ENCODE results near the gene BABAM2.
"Not testable (repeated sequence)": the region's sequence is repeated elsewhere in the genome, so short reads cannot be mapped to it uniquely, and the experiment has no call there.

BABAM2 gene

GRCh38 chr2:27973592-27973991, 83.1 kb downstream of the BABAM2 start:
- no peaks in the 10 kb centered on the region for H3K9me2 ChIP-seq (replicated peaks; ENCODE audit: insufficient read depth, low read length)
- no peaks in the 10 kb centered on the region for H3K9me3 ChIP-seq (replicated peaks; ENCODE audit: insufficient read depth, low read length)
- no peaks in the 10 kb centered on the region for H3K4me1 ChIP-seq (ENCODE audit: low read length)
- no peak for DNase-seq
- TF ChIP-seq EZH2 (optimal IDR thresholded peaks at IDR 0.05; ENCODE audit: low read depth, low read length) (no peak), EZH2phosphoT487 (IDR thresholded peaks at IDR 0.05; ENCODE audit: low read length) (no peak)
- TF ChIP-seq, protein P1, sequence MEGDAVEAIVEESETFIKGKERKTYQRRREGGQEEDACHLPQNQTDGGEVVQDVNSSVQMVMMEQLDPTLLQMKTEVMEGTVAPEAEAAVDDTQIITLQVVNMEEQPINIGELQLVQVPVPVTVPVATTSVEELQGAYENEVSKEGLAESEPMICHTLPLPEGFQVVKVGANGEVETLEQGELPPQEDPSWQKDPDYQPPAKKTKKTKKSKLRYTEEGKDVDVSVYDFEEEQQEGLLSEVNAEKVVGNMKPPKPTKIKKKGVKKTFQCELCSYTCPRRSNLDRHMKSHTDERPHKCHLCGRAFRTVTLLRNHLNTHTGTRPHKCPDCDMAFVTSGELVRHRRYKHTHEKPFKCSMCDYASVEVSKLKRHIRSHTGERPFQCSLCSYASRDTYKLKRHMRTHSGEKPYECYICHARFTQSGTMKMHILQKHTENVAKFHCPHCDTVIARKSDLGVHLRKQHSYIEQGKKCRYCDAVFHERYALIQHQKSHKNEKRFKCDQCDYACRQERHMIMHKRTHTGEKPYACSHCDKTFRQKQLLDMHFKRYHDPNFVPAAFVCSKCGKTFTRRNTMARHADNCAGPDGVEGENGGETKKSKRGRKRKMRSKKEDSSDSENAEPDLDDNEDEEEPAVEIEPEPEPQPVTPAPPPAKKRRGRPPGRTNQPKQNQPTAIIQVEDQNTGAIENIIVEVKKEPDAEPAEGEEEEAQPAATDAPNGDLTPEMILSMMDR (IDR thresholded peaks at IDR 0.05; ENCODE audit: low read length), result no peak
- no peaks in the 10 kb centered on the region for H4K20me1 ChIP-seq (ENCODE audit: insufficient read depth, low read length)
- H3K4me3 ChIP-seq (ENCODE audit: low read length), result no peak overlapping the region
- no peak overlapping the region for H3K4me2 ChIP-seq (ENCODE audit: low read depth, low read length)
- H3K27me3 ChIP-seq (replicated peaks; ENCODE audit: insufficient read depth, low read length), result no peaks in the 10 kb centered on the region
- H3K27ac ChIP-seq (ENCODE audit: low read length), result no peak overlapping the region
- H3F3A ChIP-seq (ENCODE audit: insufficient read depth, low read length), result no peaks in the 10 kb centered on the region
- H3K79me2 ChIP-seq (ENCODE audit: low read length), result no peaks in the 10 kb centered on the region
- H3K9ac ChIP-seq (ENCODE audit: low read length), result no peak overlapping the region
- H2AFZ ChIP-seq (ENCODE audit: low read length), result no peak overlapping the region
- no peaks in the 10 kb centered on the region for H3K36me3 ChIP-seq (replicated peaks; ENCODE audit: insufficient read depth, low read length)

DNA sequence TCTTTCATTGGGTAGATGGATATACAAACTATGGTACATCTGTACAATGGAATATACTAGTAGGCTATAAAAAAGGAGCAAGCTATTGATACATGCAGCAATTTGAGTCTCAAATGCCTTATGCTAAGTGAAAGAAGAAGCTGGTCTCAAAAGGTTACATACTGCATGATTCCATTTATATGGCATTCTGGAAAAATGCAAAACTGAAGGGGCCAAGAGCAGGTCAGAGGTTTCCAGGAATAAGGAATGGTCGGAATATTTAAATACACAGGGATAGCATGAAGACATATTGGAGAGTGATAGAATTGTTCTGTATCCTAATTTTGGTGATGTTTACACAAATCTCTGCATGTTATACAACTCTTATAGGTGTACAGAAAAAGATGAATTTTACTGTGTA, 85.8 kb downstream of the BABAM2 start:
- Histone ChIP-seq H3K4me1 (ENCODE audit: low read length) (peaks cover 9% of the 10 kb centered on the region), H3K79me2 (ENCODE audit: low read length) (no peaks in the 10 kb centered on the region), H3K9me3 (replicated peaks; ENCODE audit: insufficient read depth, low read length) (no peaks in the 10 kb centered on the region), H3K4me2 (ENCODE audit: low read depth, low read length) (no peak overlapping the region), H3K36me3 (replicated peaks; ENCODE audit: insufficient read depth, low read length) (no peaks in the 10 kb centered on the region), H2AFZ (ENCODE audit: low read length) (no peak overlapping the region), H3K9ac (ENCODE audit: low read length) (no peak overlapping the region), H3F3A (ENCODE audit: insufficient read depth, low read length) (peaks cover 16% of the 10 kb centered on the region), H3K27me3 (replicated peaks; ENCODE audit: insufficient read depth, low read length) (no peaks in the 10 kb centered on the region), H3K4me3 (ENCODE audit: low read length) (no peak overlapping the region), H4K20me1 (ENCODE audit: insufficient read depth, low read length) (no peaks in the 10 kb centered on the region), H3K9me2 (replicated peaks; ENCODE audit: insufficient read depth, low read length) (no peaks in the 10 kb centered on the region), H3K27ac (ENCODE audit: low read length) (no peak overlapping the region)
- no peak for DNase-seq
- TF ChIP-seq EZH2 (optimal IDR thresholded peaks at IDR 0.05; ENCODE audit: low read depth, low read length) (no peak), EZH2phosphoT487 (IDR thresholded peaks at IDR 0.05; ENCODE audit: low read length) (no peak)
- TF ChIP-seq, protein P1 (IDR thresholded peaks at IDR 0.05; ENCODE audit: low read length), result no peak

GRCh38 chr2:27977731-27978312, 87.3 kb downstream of the BABAM2 start:
- no peak overlapping the region for H2AFZ ChIP-seq (ENCODE audit: low read length)

DNA sequence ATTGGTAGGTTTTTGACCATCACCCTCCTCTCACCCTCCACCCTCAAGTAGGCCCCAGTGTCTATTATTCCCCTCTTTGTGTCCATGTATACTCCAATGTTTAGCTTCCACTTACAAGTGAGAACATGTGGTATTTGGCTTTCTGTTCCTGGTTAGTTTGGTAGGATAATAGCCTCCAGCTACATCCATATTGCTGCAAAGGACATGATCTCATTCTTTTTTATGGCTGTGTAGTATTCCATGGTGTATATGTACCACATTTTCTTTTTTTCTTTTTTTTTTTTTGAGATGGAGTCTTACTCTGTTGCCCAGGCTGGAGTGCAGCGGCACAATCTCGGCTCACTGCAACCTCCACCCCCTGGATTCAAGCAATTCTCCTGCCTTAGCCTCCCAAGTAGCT, 88.2 kb downstream of the BABAM2 start:
- not testable (repeated sequence) for H3K4me2 ChIP-seq (ENCODE audit: low read depth, low read length); H3K9me2 ChIP-seq (replicated peaks; ENCODE audit: insufficient read depth, low read length); DNase-seq; H3K4me3 ChIP-seq (ENCODE audit: low read length); H3K9me3 ChIP-seq (replicated peaks; ENCODE audit: insufficient read depth, low read length); H3K27me3 ChIP-seq (replicated peaks; ENCODE audit: insufficient read depth, low read length); H3K9ac ChIP-seq (ENCODE audit: low read length); H2AFZ ChIP-seq (ENCODE audit: low read length); H3K4me1 ChIP-seq (ENCODE audit: low read length); H3K36me3 ChIP-seq (replicated peaks; ENCODE audit: insufficient read depth, low read length); H3K79me2 ChIP-seq (ENCODE audit: low read length); H3K27ac ChIP-seq (ENCODE audit: low read length); H4K20me1 ChIP-seq (ENCODE audit: insufficient read depth, low read length)
- peaks cover 16% of the 10 kb centered on the region for H3F3A ChIP-seq (ENCODE audit: insufficient read depth, low read length)

More at GRCh38 chr2:27977731-27978312, 87.3 kb downstream of the BABAM2 start:
- Histone ChIP-seq H3K4me1 (ENCODE audit: low read length) (peaks cover 9% of the 10 kb centered on the region), H3K9me2 (replicated peaks; ENCODE audit: insufficient read depth, low read length) (no peaks in the 10 kb centered on the region), H3K36me3 (replicated peaks; ENCODE audit: insufficient read depth, low read length) (no peaks in the 10 kb centered on the region), H3K4me2 (ENCODE audit: low read depth, low read length) (no peak overlapping the region), H3K4me3 (ENCODE audit: low read length) (no peak overlapping the region), H3K79me2 (ENCODE audit: low read length) (no peaks in the 10 kb centered on the region), H3K27ac (ENCODE audit: low read length) (no peak overlapping the region), H4K20me1 (ENCODE audit: insufficient read depth, low read length) (no peaks in the 10 kb centered on the region), H3K27me3 (replicated peaks; ENCODE audit: insufficient read depth, low read length) (no peaks in the 10 kb centered on the region), H3F3A (ENCODE audit: insufficient read depth, low read length) (peaks cover 16% of the 10 kb centered on the region), H3K9me3 (replicated peaks; ENCODE audit: insufficient read depth, low read length) (no peaks in the 10 kb centered on the region), H3K9ac (ENCODE audit: low read length) (no peak overlapping the region)
- TF ChIP-seq EZH2 (optimal IDR thresholded peaks at IDR 0.05; ENCODE audit: low read depth, low read length) (no peak), EZH2phosphoT487 (IDR thresholded peaks at IDR 0.05; ENCODE audit: low read length) (no peak)
- TF ChIP-seq, protein P1 (IDR thresholded peaks at IDR 0.05; ENCODE audit: low read length), result no peak
- DNase-seq, result no peak
